ENCODE data around the gene PCCA.

DNA sequence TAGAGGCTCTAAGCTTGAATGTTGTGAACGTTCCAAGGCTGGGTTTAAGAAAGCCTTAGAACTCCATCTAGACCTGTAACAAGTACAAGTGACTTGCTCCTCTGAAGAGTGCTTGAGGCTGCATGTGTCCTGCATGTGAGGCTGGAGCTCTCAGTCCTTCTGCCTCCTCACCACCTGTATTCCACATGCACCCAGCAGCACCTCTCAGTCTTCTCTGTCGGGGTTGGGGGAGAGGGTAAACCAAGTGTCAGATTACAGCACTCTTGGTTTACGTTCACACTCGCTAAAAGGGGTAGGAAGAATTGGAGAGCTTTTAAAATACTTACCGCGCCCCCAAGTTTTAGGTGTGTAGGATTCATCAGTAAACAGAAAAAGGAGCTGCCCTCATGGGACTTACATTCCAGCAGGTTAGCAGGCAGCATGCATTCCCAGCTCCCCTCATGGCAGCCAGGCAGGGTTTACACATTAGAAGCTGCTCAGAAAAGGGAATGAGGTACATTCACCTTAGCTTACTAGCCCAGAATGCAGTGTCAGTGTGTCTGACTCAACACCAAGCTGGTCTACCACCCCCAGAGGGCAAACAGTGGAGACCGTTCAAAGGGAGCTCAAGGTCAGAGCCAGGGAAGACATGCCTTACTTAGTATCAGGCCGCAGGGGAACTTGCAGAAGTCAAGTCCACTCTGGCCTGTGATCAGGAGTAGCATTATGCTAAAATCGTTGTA, 248.1 kb downstream of the PCCA start:
- TF ChIP-seq, protein P1, sequence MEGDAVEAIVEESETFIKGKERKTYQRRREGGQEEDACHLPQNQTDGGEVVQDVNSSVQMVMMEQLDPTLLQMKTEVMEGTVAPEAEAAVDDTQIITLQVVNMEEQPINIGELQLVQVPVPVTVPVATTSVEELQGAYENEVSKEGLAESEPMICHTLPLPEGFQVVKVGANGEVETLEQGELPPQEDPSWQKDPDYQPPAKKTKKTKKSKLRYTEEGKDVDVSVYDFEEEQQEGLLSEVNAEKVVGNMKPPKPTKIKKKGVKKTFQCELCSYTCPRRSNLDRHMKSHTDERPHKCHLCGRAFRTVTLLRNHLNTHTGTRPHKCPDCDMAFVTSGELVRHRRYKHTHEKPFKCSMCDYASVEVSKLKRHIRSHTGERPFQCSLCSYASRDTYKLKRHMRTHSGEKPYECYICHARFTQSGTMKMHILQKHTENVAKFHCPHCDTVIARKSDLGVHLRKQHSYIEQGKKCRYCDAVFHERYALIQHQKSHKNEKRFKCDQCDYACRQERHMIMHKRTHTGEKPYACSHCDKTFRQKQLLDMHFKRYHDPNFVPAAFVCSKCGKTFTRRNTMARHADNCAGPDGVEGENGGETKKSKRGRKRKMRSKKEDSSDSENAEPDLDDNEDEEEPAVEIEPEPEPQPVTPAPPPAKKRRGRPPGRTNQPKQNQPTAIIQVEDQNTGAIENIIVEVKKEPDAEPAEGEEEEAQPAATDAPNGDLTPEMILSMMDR (IDR thresholded peaks at IDR 0.05; ENCODE audit: low read length) = no peak
- no peak for TF ChIP-seq EZH2 (IDR thresholded peaks at IDR 0.05; ENCODE audit: borderline replicate concordance, low read length)

All from OCI-LY1 (cell line).